Measurements from ENCODE around the gene MAGI1.

Gene MAGI1

GRCh38 chr3:65712140-65712539, 326.6 kb downstream of the MAGI1 start:
- no peak for DNase-seq (ENCODE audit: low spot score)

GRCh38 chr3:65706776-65707568, 331.7 kb downstream of the MAGI1 start:
- DNase-seq (ENCODE audit: low spot score), result no peak

GRCh38 chr3:65706301-65706700, 332.4 kb downstream of the MAGI1 start:
- no peak for DNase-seq (ENCODE audit: low spot score)

- DNase-seq (ENCODE audit: low spot score), result no peak
Observed at GRCh38 chr3:65703820-65704219, 334.9 kb downstream of the MAGI1 start.

- no peak for DNase-seq (ENCODE audit: low spot score)
Observed at GRCh38 chr3:65703026-65703425, 335.7 kb downstream of the MAGI1 start.

- DNase-seq (ENCODE audit: low spot score), result no peak
Observed at GRCh38 chr3:65702202-65702601, 336.5 kb downstream of the MAGI1 start.

GRCh38 chr3:65701516-65701915, 337.2 kb downstream of the MAGI1 start:
- DNase-seq (ENCODE audit: low spot score), result no peak

- no peak for DNase-seq (ENCODE audit: low spot score)
Observed at GRCh38 chr3:65689436-65689835, 349.3 kb downstream of the MAGI1 start.

- no peak for DNase-seq (ENCODE audit: low spot score)
Observed at GRCh38 chr3:65687741-65688140, 351.0 kb downstream of the MAGI1 start.

GRCh38 chr3:65685621-65686235, 353.0 kb downstream of the MAGI1 start:
- DNase-seq (ENCODE audit: low spot score), result no peak

GRCh38 chr3:65678516-65678915, 360.2 kb downstream of the MAGI1 start:
- DNase-seq (ENCODE audit: low spot score), result no peak

- no peak for DNase-seq (ENCODE audit: low spot score)
Observed at GRCh38 chr3:65677486-65678010, 361.2 kb downstream of the MAGI1 start.

- no peak for DNase-seq (ENCODE audit: low spot score)
Observed at GRCh38 chr3:65676580-65676979, 362.1 kb downstream of the MAGI1 start.

- no peak for DNase-seq (ENCODE audit: low spot score)
Observed at GRCh38 chr3:65675011-65675410, 363.7 kb downstream of the MAGI1 start.

- no peak for DNase-seq (ENCODE audit: low spot score)
Observed at GRCh38 chr3:65674226-65674625, 364.5 kb downstream of the MAGI1 start.

- DNase-seq (ENCODE audit: low spot score), result peak; percentile 30
Observed at GRCh38 chr3:65672871-65673815, 365.6 kb downstream of the MAGI1 start.

- no peak for DNase-seq (ENCODE audit: low spot score)
Observed at GRCh38 chr3:65672061-65672460, 366.7 kb downstream of the MAGI1 start.

GRCh38 chr3:65671004-65671403, 367.7 kb downstream of the MAGI1 start:
- DNase-seq (ENCODE audit: low spot score), result no peak

- no peak for DNase-seq (ENCODE audit: low spot score)
Observed at GRCh38 chr3:65669163-65669875, 369.4 kb downstream of the MAGI1 start.

- DNase-seq (ENCODE audit: low spot score), result no peak
Observed at GRCh38 chr3:65667963-65668362, 370.8 kb downstream of the MAGI1 start.

GRCh38 chr3:65666448-65667091, 372.1 kb downstream of the MAGI1 start:
- DNase-seq (ENCODE audit: low spot score), result no peak
